Measurements from ENCODE around the gene FAM83D. TPM values are rescaled to one million over a fixed set of nuclear protein-coding genes. Genes with fewer than 3 reads are reported as not detected.

Gene FAM83D
- total RNA-seq, 1 donor from 2014 or later = 4.6 TPM

GRCh38 chr20:38969708-38970107 is 43.5 kb downstream of the FAM83D start:
- no peaks in the 10 kb centered on the region for H3K27me3 Mint-ChIP-seq (ENCODE audit: unreplicated experiment)
- H3K36me3 Mint-ChIP-seq (ENCODE audit: unreplicated experiment) = peaks cover 31% of the 10 kb centered on the region
- peaks cover 16% of the 10 kb centered on the region for H3K4me1 Mint-ChIP-seq (ENCODE audit: unreplicated experiment)
- H3K4me3 Mint-ChIP-seq (ENCODE audit: unreplicated experiment) = no peak overlapping the region
- no peaks in the 10 kb centered on the region for H3K9me3 Mint-ChIP-seq (ENCODE audit: unreplicated experiment)
- DNase-seq (ENCODE audit: extremely low spot score, unreplicated experiment) = no peak
- TF ChIP-seq CTCF (IDR thresholded peaks at IDR 0.05) = no peak
- H3K27ac Mint-ChIP-seq (ENCODE audit: unreplicated experiment) = no peak overlapping the region

- Mint-ChIP-seq H3K4me1 (ENCODE audit: unreplicated experiment) (peaks cover 16% of the 10 kb centered on the region), H3K27me3 (ENCODE audit: unreplicated experiment) (no peaks in the 10 kb centered on the region), H3K27ac (ENCODE audit: unreplicated experiment) (no peak overlapping the region), H3K36me3 (ENCODE audit: unreplicated experiment) (peaks cover 30% of the 10 kb centered on the region), H3K4me3 (ENCODE audit: unreplicated experiment) (no peak overlapping the region), H3K9me3 (ENCODE audit: unreplicated experiment) (no peaks in the 10 kb centered on the region)
- no peak for TF ChIP-seq CTCF (IDR thresholded peaks at IDR 0.05)
- no peak for DNase-seq (ENCODE audit: extremely low spot score, unreplicated experiment)
Measured at GRCh38 chr20:38970302-38970701, 44.1 kb downstream of the FAM83D start.

- H3K9me3 Mint-ChIP-seq (ENCODE audit: unreplicated experiment) = no peaks in the 10 kb centered on the region
- TF ChIP-seq CTCF (IDR thresholded peaks at IDR 0.05) = no peak
- H3K27me3 Mint-ChIP-seq (ENCODE audit: unreplicated experiment) = no peaks in the 10 kb centered on the region
- no peak for DNase-seq (ENCODE audit: extremely low spot score, unreplicated experiment)
- H3K27ac Mint-ChIP-seq (ENCODE audit: unreplicated experiment) = peak overlapping the region; percentile 57
- peaks cover 30% of the 10 kb centered on the region for H3K36me3 Mint-ChIP-seq (ENCODE audit: unreplicated experiment)
- no peak overlapping the region for H3K4me3 Mint-ChIP-seq (ENCODE audit: unreplicated experiment)
- peaks cover 16% of the 10 kb centered on the region for H3K4me1 Mint-ChIP-seq (ENCODE audit: unreplicated experiment)
Measured at GRCh38 chr20:38973107-38973506, 46.9 kb downstream of the FAM83D start.

GRCh38 chr20:38973645-38974044 is 47.4 kb downstream of the FAM83D start:
- TF ChIP-seq CTCF (IDR thresholded peaks at IDR 0.05) = no peak
- H3K9me3 Mint-ChIP-seq (ENCODE audit: unreplicated experiment) = no peaks in the 10 kb centered on the region
- no peak overlapping the region for H3K4me3 Mint-ChIP-seq (ENCODE audit: unreplicated experiment)
- DNase-seq (ENCODE audit: extremely low spot score, unreplicated experiment) = no peak
- peaks cover 16% of the 10 kb centered on the region for H3K4me1 Mint-ChIP-seq (ENCODE audit: unreplicated experiment)
- H3K27ac Mint-ChIP-seq (ENCODE audit: unreplicated experiment) = peak overlapping the region; percentile 57
- H3K36me3 Mint-ChIP-seq (ENCODE audit: unreplicated experiment) = peaks cover 30% of the 10 kb centered on the region
- H3K27me3 Mint-ChIP-seq (ENCODE audit: unreplicated experiment) = no peaks in the 10 kb centered on the region

GRCh38 chr20:38975539-38976120 is 49.4 kb downstream of the FAM83D start:
- Mint-ChIP-seq H3K9me3 (ENCODE audit: unreplicated experiment) (no peaks in the 10 kb centered on the region), H3K4me1 (ENCODE audit: unreplicated experiment) (peaks cover 16% of the 10 kb centered on the region), H3K4me3 (ENCODE audit: unreplicated experiment) (no peak overlapping the region), H3K36me3 (ENCODE audit: unreplicated experiment) (peaks cover 25% of the 10 kb centered on the region), H3K27me3 (ENCODE audit: unreplicated experiment) (no peaks in the 10 kb centered on the region), H3K27ac (ENCODE audit: unreplicated experiment) (no peak overlapping the region)
- no peak for DNase-seq (ENCODE audit: extremely low spot score, unreplicated experiment)
- no peak for TF ChIP-seq CTCF (IDR thresholded peaks at IDR 0.05)

All from osteocyte (in vitro differentiated cells).